H9 (cell line): ENCODE measurements around the gene EVL. TPM values are rescaled to one million over a fixed set of nuclear protein-coding genes. Genes with fewer than 3 reads are reported as not detected.

Experiments
- DNase-seq: peaks from one replicate; pipeline ENCODE4 v3.0.0-alpha.2; 2017
- H2AFZ ChIP-seq: one replicate; pipeline ENCODE4 v1.6.1; 2013; ENCODE audit warnings: mild to moderate bottlenecking, low read length, control low read depth, moderate library complexity
- H2AK5ac ChIP-seq: 2 replicates; pipeline ENCODE4 v1.6.1; 2013; ENCODE audit warnings: low read length, control low read depth, mixed read lengths; ENCODE audit not compliant: insufficient read length
- H2BK120ac ChIP-seq: one replicate; pipeline ENCODE4 v1.6.1; 2013; ENCODE audit warnings: low read depth, mild to moderate bottlenecking, low read length, control low read depth, inconsistent platforms; ENCODE audit not compliant: poor library complexity, severe bottlenecking
- H2BK12ac ChIP-seq: 2 replicates; pipeline ENCODE4 v1.6.1; 2013; ENCODE audit warnings: low read length, control low read depth, mixed read lengths, low read depth; ENCODE audit not compliant: insufficient read length
- H2BK15ac ChIP-seq: 2 replicates; pipeline ENCODE4 v1.6.1; 2013; ENCODE audit warnings: low read depth, low read length, control low read depth
- H2BK20ac ChIP-seq: one replicate; pipeline ENCODE4 v1.6.1; 2013; ENCODE audit warnings: low read depth, mild to moderate bottlenecking, low read length, control low read depth, inconsistent platforms; ENCODE audit not compliant: poor library complexity, severe bottlenecking
- H2BK5ac ChIP-seq: 2 replicates; pipeline ENCODE4 v1.6.1; 2013; ENCODE audit warnings: low read length, control low read depth, mixed read lengths; ENCODE audit not compliant: insufficient read length
- H3K14ac ChIP-seq: 2 replicates; pipeline ENCODE4 v1.6.1; 2013; ENCODE audit warnings: low read length, control low read depth; ENCODE audit not compliant: insufficient read depth
- H3K18ac ChIP-seq: 2 replicates; pipeline ENCODE4 v1.6.1; 2013; ENCODE audit warnings: low read depth, mild to moderate bottlenecking, mixed read lengths, low read length, control low read depth; ENCODE audit not compliant: insufficient read length
- H3K23ac ChIP-seq: 2 replicates; pipeline ENCODE4 v1.6.1; 2013; ENCODE audit warnings: low read length, control low read depth, mixed read lengths, low read depth; ENCODE audit not compliant: insufficient read length
- H3K23me2 ChIP-seq: 2 replicates; pipeline ENCODE4 v1.6.1; 2013; ENCODE audit warnings: low read depth, mild to moderate bottlenecking, mixed read lengths, low read length, control low read depth; ENCODE audit not compliant: insufficient read length, poor library complexity, severe bottlenecking
- H3K27ac ChIP-seq: 2 replicates; pipeline ENCODE4 v1.5.1; 2013; ENCODE audit warnings: low read length, control low read depth, mixed read lengths, low read depth; ENCODE audit not compliant: insufficient read length
- H3K27me3 ChIP-seq: 2 replicates; pipeline ENCODE4 v1.6.1; 2013; ENCODE audit warnings: low read length, control low read depth, inconsistent platforms; ENCODE audit not compliant: insufficient read depth
- H3K4ac ChIP-seq: 2 replicates; pipeline ENCODE4 v1.6.1; 2013; ENCODE audit warnings: low read depth, mild to moderate bottlenecking, control low read depth, inconsistent platforms, low read length, moderate library complexity
- H3K4me1 ChIP-seq: 2 replicates; pipeline ENCODE4 v1.6.1; 2013; ENCODE audit warnings: low read length, control low read depth, inconsistent platforms; ENCODE audit not compliant: insufficient read depth
- H3K4me2 ChIP-seq: 2 replicates; pipeline ENCODE4 v1.6.1; 2013; ENCODE audit warnings: low read length, control low read depth, mixed read lengths; ENCODE audit not compliant: insufficient read length, insufficient read depth
- H3K56ac ChIP-seq: 2 replicates; pipeline ENCODE4 v1.6.1; 2013; ENCODE audit warnings: low read depth, mild to moderate bottlenecking, mixed read lengths, low read length, control low read depth; ENCODE audit not compliant: insufficient read length
- H3K79me1 ChIP-seq: 2 replicates; pipeline ENCODE4 v1.6.1; 2013; ENCODE audit warnings: low read depth, mild to moderate bottlenecking, moderate library complexity, low read length, control low read depth, inconsistent platforms; ENCODE audit not compliant: insufficient read depth, poor library complexity, severe bottlenecking
- H3K79me2 ChIP-seq: 2 replicates; pipeline ENCODE4 v1.6.1; 2013; ENCODE audit warnings: low read length, control low read depth, inconsistent platforms; ENCODE audit not compliant: insufficient read depth
- H3K9ac ChIP-seq: 2 replicates; pipeline ENCODE4 v1.6.1; 2013; ENCODE audit warnings: low read length, control low read depth, mixed read lengths; ENCODE audit not compliant: insufficient read length; ENCODE audit errors: extremely low read depth
- H3K9me3 ChIP-seq: one replicate; pipeline ENCODE4 v1.6.1; 2013; ENCODE audit warnings: low read depth, low read length, inconsistent platforms; ENCODE audit not compliant: control insufficient read depth
- H3T11ph ChIP-seq: one replicate; pipeline ENCODE4 v1.6.1; 2013; ENCODE audit warnings: mild to moderate bottlenecking, low read length, control low read depth, inconsistent platforms
- H4K20me1 ChIP-seq: one replicate; pipeline ENCODE4 v1.6.1; 2013; ENCODE audit not compliant: control insufficient read depth, insufficient read length, insufficient read depth
- H4K5ac ChIP-seq: 2 replicates; pipeline ENCODE4 v1.6.1; 2013; ENCODE audit warnings: low read depth, mild to moderate bottlenecking, mixed read lengths, low read length, control low read depth; ENCODE audit not compliant: insufficient read length
- H4K8ac ChIP-seq: replicated peaks from 2 replicates; pipeline ENCODE4 v1.6.1; 2013; ENCODE audit warnings: low read length, control low read depth, mixed read lengths, low read depth; ENCODE audit not compliant: insufficient read length
- H4K91ac ChIP-seq: 2 replicates; pipeline ENCODE4 v1.6.1; 2013; ENCODE audit warnings: low read depth, mild to moderate bottlenecking, moderate library complexity, mixed read lengths, low read length, control low read depth; ENCODE audit not compliant: insufficient read length
- H3K27ac Mint-ChIP-seq, 3 experiments: 2 replicates in 2 of 3; 3 replicates in 1 of 3; pipeline ENCODE4 v1.8.0; 2020 to 2021; ENCODE audit warnings: mixed read lengths in 3 of 3, mild to moderate bottlenecking in 1 of 3, moderate library complexity in 1 of 3
- H3K27me3 Mint-ChIP-seq: 2 replicates; pipeline ENCODE4 v1.8.0; 2021; ENCODE audit warnings: low read depth, mild to moderate bottlenecking, moderate library complexity, mixed read lengths
- H3K36me3 Mint-ChIP-seq, 3 experiments: 2 replicates in 2 of 3; 3 replicates in 1 of 3; pipeline ENCODE4 v1.8.0; 2020 to 2021; ENCODE audit warnings: low read depth in 3 of 3, mixed read lengths in 3 of 3; ENCODE audit not compliant: insufficient read depth in 1 of 3
- H3K4me1 Mint-ChIP-seq, 2 experiments: 2 replicates each; pipeline ENCODE4 v1.8.0; 2020; ENCODE audit warnings: mixed read lengths in 2 of 2
- H3K4me3 Mint-ChIP-seq, 2 experiments: 2 replicates in 1 of 2; 3 replicates in 1 of 2; pipeline ENCODE4 v1.8.0; 2020 to 2021; ENCODE audit warnings: mild to moderate bottlenecking in 2 of 2, mixed read lengths in 2 of 2, moderate library complexity in 1 of 2
- H3K9me3 Mint-ChIP-seq, 2 experiments: 2 replicates in 1 of 2; 3 replicates in 1 of 2; pipeline ENCODE4 v1.8.0; 2020; ENCODE audit warnings: mild to moderate bottlenecking in 2 of 2, mixed read lengths in 2 of 2, moderate library complexity in 1 of 2
- CTCF ChIP-seq: fragments of 200-600 bp; sonication (generic); conservative IDR thresholded peaks from 3 replicates; pipeline ENCODE4 v1.8.0; 2021; ENCODE audit warnings: antibody characterized with exemption, mild to moderate bottlenecking
- WGBS: extraction: QIAGEN DNeasy Blood & Tissue Kit; methylation state at CpG from one replicate; pipeline ENCODE4 v1.1.7; 2013; ENCODE audit warnings: missing lambda C conversion rate, low lambda C conversion rate, mixed read lengths; ENCODE audit not compliant: insufficient read length; ENCODE audit errors: extremely low coverage; 5-methylcytosine and 5-hydroxymethylcytosine counted together
- total RNA-seq: library from RNA; stranded (reverse); gene quantifications from 2 replicates; pipeline ENCODE4 v1.2.1, GENCODE V29; 2021

EVL gene
- total RNA-seq, 1 experiment from 2014 or later, result 53.2 TPM

GRCh38 chr14:100075681-100076080 is 10.5 kb downstream of the EVL start:
- Mint-ChIP-seq H3K27ac (no peak overlapping the region; a peak in 1 of 7 replicates), H3K27me3 (no peaks in the 10 kb centered on the region), H3K4me1 (peaks cover 42 to 44% of the 10 kb centered on the region in 2 experiments), H3K4me3 (no peak overlapping the region), H3K9me3 (no peaks in the 10 kb centered on the region), H3K36me3 (no peaks in the 10 kb centered on the region)
- Histone ChIP-seq H3K14ac (no peak overlapping the region), H3K4me1 (no peaks in the 10 kb centered on the region; the same call in 1 of the 2 replicates), H4K20me1 (no peaks in the 10 kb centered on the region), H3K18ac (no peak overlapping the region), H3K27me3 (no peaks in the 10 kb centered on the region), H2AK5ac (no peak overlapping the region), H3K56ac (no peak overlapping the region), H2BK5ac (no peak overlapping the region), H3K23ac (no peak overlapping the region), H3K79me1 (no peaks in the 10 kb centered on the region), H3K27ac (no peak overlapping the region), H2AFZ (no peak overlapping the region), H4K91ac (no peak overlapping the region), H2BK20ac (no peak overlapping the region), H3T11ph (no peak overlapping the region), H3K4me2 (no peak overlapping the region), H4K8ac (no peak overlapping the region), H3K23me2 (no peaks in the 10 kb centered on the region), H2BK12ac (no peak overlapping the region), H3K4ac (no peak overlapping the region), H4K5ac (no peak overlapping the region), H2BK120ac (no peak overlapping the region), H3K9ac (no peak overlapping the region), H3K79me2 (no peaks in the 10 kb centered on the region), H3K9me3 (no peaks in the 10 kb centered on the region), H2BK15ac (no peak overlapping the region)
- no CpG with 5 or more reads among the region's 4 CpGs for WGBS
- no peak for TF ChIP-seq CTCF
- no peak for DNase-seq
